Right cardiac atrium (tissue), 5 donors: ENCODE data around the gene CASR. TPM values are rescaled to one million over a fixed set of nuclear protein-coding genes. Genes with fewer than 3 reads are reported as not detected.
A peak's percentile ranks its signal among the peaks of the same experiment; 100 is the strongest.
"Not testable (repeated sequence)": the region's sequence is repeated elsewhere in the genome, so short reads cannot be mapped to it uniquely, and the experiment has no call there.

ENCODE experiments used
- ATAC-seq, 2 donors: fragments of 200-7000 bp; cut with Tn5 transposase; one replicate each; pipeline versions ENCODE4 v1.8.0 to v1.9.1; 2020; ENCODE audit warnings: moderate library complexity in 2 of 2, mild to moderate bottlenecking in 1 of 2
- DNase-seq, 3 donors: peaks; one replicate each; pipeline ENCODE4 v3.0.0-alpha.2; 2020
- H3K27ac ChIP-seq: one replicate; pipeline ENCODE4 v1.5.1; 2013; ENCODE audit warnings: mild to moderate bottlenecking, low read length, control low read depth, moderate library complexity
- H3K27me3 ChIP-seq: one replicate; pipeline ENCODE4 v1.6.1; 2013; ENCODE audit not compliant: control insufficient read depth, insufficient read depth
- H3K4me1 ChIP-seq: one replicate; pipeline ENCODE4 v1.6.1; 2013; ENCODE audit warnings: low read length; ENCODE audit not compliant: control insufficient read depth, insufficient read depth
- H3K4me3 ChIP-seq: one replicate; pipeline ENCODE4 v1.5.1; 2013; ENCODE audit warnings: low read length, control low read depth
- H3K9me3 ChIP-seq: one replicate; pipeline ENCODE4 v1.6.1; 2013; ENCODE audit warnings: low read length; ENCODE audit not compliant: control insufficient read depth
- WGBS: extraction: QIAGEN DNeasy Blood & Tissue Kit; methylation state at CpG from one replicate; pipeline ENCODE4 v1.1.7; 2013; 5-methylcytosine and 5-hydroxymethylcytosine counted together
- intact Hi-C, 4 donors: fragments of 100-400 bp; cut with DNase I; formaldehyde crosslinking; loops; one replicate each; pipeline versions ENCODE4 v1.11.0 to v1.14.0; 2022 to 2023
- polyA plus RNA-seq: library from polyadenylated mRNA; stranded (reverse); fragments of 200-250 nt; gene quantifications from one replicate; pipeline ENCODE4 v1.2.3, GENCODE V29; 2013
- total RNA-seq, 4 donors: library from RNA; stranded (reverse); fragmentation: NEBNext Ultra II Directional; extraction: Animal tissue kit (Norgen Biotek cat#: 25700); gene quantifications; one replicate each; pipeline ENCODE4 v1.2.1, GENCODE V29; 2021
- donor health status: healthy with polysubstance abuse.
- donor health status: DM: no; HTN: yes; CAD: no.
- donor health status: DM: no; HTN: no; CAD: no.
- donor health status: DM: no; HTN: yes; CAD: no; lungs with severe emphysema.
- donor health status: DM: yes; HTN: yes; CAD: no.

The CASR gene
- total and polyA plus RNA-seq, 5 donors = not detected

DNA sequence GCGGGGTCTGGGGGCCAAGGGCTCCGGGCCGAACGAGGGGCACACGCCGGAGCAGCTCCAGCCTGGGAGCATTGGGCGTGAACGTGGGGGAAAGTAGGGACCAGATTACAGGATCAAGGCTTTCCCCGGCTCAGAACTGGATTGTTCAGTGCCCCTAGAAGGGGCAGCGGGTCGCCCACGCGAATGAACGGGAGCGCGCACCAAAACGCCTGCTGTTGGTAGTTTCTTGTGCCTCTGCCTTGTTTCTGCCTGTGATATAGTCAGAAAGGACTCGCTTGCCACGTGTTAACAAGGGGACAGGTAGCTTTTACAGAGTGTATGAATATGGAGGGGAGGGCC, 1.1 kb downstream of the CASR start:
- 6% methylated on average over 19 of the region's 19 CpGs for WGBS
- Histone ChIP-seq H3K4me1 (no peaks in the 10 kb centered on the region), H3K27ac (no peak overlapping the region), H3K27me3 (no peaks in the 10 kb centered on the region), H3K9me3 (no peaks in the 10 kb centered on the region), H3K4me3 (no peak overlapping the region)
- intact Hi-C loops = no loop called here
- no peak for ATAC-seq
- no peak for DNase-seq

DNA sequence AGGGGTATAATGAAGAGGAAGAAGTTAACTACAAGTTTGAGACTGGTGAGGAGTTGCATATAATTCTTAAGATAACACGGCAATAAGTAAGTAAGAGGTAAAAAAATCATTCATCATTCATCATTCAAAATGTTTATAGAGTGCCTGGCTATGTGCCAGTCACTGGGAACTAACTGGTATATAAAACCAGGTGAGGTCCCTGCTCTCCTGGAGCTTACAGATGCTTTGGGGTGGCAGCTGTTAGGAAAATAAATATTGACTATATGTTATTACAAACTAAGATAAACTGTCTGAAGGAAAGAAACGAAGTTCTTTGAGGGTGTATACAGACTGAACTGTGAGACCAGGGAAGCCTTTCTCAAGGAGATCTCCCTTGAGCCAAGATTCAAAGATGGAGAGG, 2.9 kb downstream of the CASR start:
- WGBS = 71% methylated on average over 2 of the region's 2 CpGs
- no peaks in the 10 kb centered on the region for H3K4me1 ChIP-seq
- H3K27me3 ChIP-seq = no peaks in the 10 kb centered on the region
- H3K27ac ChIP-seq = no peak overlapping the region
- DNase-seq (no peak), ATAC-seq (no peak)
- no peaks in the 10 kb centered on the region for H3K9me3 ChIP-seq
- H3K4me3 ChIP-seq = no peak overlapping the region
- intact Hi-C loops = no loop called here

DNA sequence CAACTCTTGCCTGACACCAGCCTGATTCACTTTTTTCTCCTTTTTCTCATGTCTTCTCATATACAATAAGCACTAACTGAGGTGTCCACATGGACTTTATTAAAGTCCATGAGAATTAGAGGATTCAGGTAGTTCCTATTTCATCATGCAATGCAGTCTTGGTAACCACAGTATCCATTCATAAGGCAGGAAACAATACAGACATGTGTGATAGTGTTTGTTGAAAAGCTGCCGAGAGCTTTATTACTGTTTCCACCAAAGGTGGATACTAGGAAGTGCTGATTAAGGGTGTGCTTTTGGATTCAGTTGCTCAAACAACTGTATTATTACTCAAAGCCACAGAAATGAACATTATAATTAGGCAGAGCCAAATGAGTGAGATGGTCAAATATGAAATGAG, 5.3 kb downstream of the CASR start:
- intact Hi-C loops = no loop called here
- H3K4me3 ChIP-seq = no peak overlapping the region
- H3K27ac ChIP-seq = no peak overlapping the region
- 42% methylated on average over 1 of the region's 1 CpG for WGBS
- no peaks in the 10 kb centered on the region for H3K9me3 ChIP-seq
- no peak for DNase-seq
- H3K27me3 ChIP-seq = no peaks in the 10 kb centered on the region
- no peak for ATAC-seq
- no peaks in the 10 kb centered on the region for H3K4me1 ChIP-seq

DNA sequence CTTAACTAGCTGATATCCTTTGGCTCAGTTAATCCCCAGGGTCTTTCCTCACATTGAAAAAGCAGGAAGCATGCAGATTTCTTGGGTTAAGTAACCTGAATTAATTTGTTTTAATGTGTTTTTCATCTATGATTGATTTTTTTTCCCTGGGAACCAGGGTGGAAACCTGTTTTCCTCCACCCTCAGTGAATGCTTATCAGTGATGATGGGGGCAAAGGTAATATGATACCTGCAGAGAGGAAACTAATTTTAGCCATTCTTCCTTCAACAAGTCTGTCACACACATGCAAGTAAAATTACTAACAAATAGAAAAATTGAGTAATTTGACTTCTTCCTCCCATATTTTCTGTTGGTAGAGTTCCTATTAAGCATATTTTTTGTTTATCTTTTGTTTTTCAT, 5.9 kb downstream of the CASR start:
- H3K4me3 ChIP-seq = no peak overlapping the region
- no peak for ATAC-seq

DNA sequence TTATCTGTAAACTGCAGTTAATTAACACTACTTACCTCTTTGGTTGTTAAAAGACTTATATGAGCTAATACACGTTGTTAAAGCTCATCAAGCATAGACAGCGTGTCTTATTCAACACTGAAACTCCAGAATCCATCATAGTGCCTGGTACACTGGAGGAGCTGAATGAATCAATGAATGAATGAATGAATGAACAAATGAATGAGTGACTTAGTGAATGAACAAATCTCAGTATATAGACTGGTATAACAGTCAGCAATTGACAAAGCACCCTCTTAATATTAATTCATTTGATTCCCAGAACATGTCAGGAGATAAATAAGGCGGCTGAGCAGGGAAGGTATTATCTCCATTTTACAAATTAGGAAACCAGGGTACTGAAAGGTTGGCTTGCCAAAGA, 7.1 kb downstream of the CASR start:
- ATAC-seq (no peak), DNase-seq (no peak)
- no peaks in the 10 kb centered on the region for H3K27me3 ChIP-seq
- no peak overlapping the region for H3K4me3 ChIP-seq
- H3K4me1 ChIP-seq = no peaks in the 10 kb centered on the region
- intact Hi-C loops = no loop called here
- WGBS = 71% methylated on average over 3 of the region's 3 CpGs
- H3K9me3 ChIP-seq = no peaks in the 10 kb centered on the region
- H3K27ac ChIP-seq = no peak overlapping the region

More for the DNA sequence above, 5.9 kb downstream of the CASR start:
- Histone ChIP-seq H3K4me1 (no peaks in the 10 kb centered on the region), H3K9me3 (no peaks in the 10 kb centered on the region), H3K27me3 (no peaks in the 10 kb centered on the region), H3K27ac (no peak overlapping the region)
- intact Hi-C loops = no loop called here
- DNase-seq = no peak

DNA sequence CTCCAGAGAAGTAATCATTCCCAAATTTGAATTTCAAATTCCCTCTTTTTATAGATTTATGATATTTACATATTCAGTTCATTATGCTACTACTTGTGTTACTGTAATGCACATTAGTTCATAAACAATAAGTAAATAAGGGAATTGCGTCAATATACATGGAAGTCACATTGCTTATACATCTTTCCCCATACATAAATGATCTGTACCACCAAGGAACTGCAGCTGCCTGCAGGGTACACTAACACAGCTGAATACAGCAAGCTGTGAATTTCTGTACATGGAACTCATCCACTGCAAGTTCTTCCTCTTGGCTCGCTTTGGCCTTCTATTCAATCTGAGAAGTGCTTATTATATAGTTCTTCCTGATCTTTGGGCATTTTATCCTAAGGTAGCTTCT, 15.5 kb downstream of the CASR start:
- no peak overlapping the region for H3K27ac ChIP-seq
- no peak overlapping the region for H3K4me3 ChIP-seq
- intact Hi-C loops = no loop called here
- DNase-seq (no peak), ATAC-seq (no peak)
- no peaks in the 10 kb centered on the region for H3K9me3 ChIP-seq
- 81% methylated on average over 2 of the region's 2 CpGs for WGBS
- no peaks in the 10 kb centered on the region for H3K27me3 ChIP-seq
- H3K4me1 ChIP-seq = no peaks in the 10 kb centered on the region

DNA sequence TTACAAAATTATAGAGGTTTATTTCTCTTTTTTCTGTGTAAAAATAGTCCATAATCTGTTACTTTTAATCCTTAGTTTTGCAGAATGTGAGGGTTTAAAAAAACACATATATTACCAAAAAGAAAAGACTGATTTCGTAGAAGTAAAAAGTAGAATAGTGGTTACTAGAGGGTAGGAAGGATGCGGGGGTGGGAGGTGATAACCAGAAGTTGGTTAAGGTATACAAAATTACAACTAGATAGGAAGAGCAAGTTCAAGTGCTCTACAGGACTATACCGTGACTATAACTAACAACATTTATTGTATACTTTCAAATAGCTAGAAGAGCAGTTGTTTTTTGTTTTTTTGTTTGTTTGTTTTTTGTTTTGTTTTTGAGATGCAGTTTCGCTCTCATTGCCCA, 16.1 kb downstream of the CASR start:
- Histone ChIP-seq H3K27ac (no peak overlapping the region), H3K27me3 (no peaks in the 10 kb centered on the region), H3K9me3 (no peaks in the 10 kb centered on the region), H3K4me1 (no peaks in the 10 kb centered on the region), H3K4me3 (no peak overlapping the region)
- no peak for ATAC-seq
- whole genome bisulfite sequencing = 84% methylated on average over 4 of the region's 4 CpGs
- intact Hi-C loops = no loop called here
- no peak for DNase-seq

DNA sequence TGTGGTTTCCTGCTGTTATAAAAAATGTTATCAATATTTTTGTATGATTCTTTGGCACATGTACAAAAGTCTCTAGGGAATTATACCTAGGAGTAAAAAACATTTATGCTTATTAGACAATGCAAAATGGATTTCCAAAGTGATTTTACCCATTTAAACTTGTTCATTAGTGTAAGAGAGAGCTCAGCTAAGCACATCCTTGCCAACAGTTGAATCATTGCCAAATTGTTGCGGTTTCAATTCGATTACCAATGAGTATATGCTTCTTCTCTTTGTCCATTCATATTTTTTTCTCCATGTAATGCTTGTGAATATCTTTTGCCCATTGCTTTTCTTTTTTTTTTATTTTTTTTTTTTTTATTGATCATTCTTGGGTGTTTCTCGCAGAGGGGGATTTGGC, 17.2 kb downstream of the CASR start:
- no peak for ATAC-seq
- 72% methylated on average over 3 of the region's 3 CpGs for WGBS
- H3K4me1 ChIP-seq = no peaks in the 10 kb centered on the region

DNA sequence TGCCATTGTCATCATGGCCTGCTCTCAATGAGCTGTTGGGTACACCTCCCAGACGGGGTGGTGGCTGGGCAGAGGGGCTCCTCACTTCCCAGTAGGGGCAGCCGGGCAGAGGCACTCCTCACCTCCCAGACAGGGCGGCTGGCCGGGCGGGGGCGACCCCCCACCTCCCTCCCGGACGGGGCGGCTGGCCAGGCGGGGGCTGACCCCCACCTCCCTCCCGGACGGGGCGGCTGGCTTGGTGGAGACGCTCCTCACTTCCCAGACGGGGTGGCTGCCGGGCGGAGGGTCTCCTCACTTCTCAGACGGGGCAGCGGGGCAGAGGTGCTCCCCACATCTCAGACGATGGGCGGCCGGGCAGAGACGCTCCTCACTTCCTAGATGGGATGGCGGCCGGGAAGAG, 18.0 kb downstream of the CASR start:
- H3K9me3 ChIP-seq, H3K27me3 ChIP-seq, H3K4me1 ChIP-seq, intact Hi-C loops, ATAC-seq, H3K4me3 ChIP-seq, H3K27ac ChIP-seq: not testable (repeated sequence)
- 92% methylated on average over 23 of the region's 25 CpGs for WGBS
- peak in 1 of 3 donors; percentile 45 for DNase-seq

More for the DNA sequence above, 17.2 kb downstream of the CASR start:
- intact Hi-C loops = no loop called here
- Histone ChIP-seq H3K27me3 (no peaks in the 10 kb centered on the region), H3K4me3 (no peak overlapping the region), H3K9me3 (no peaks in the 10 kb centered on the region), H3K27ac (no peak overlapping the region)
- DNase-seq = no peak

DNA sequence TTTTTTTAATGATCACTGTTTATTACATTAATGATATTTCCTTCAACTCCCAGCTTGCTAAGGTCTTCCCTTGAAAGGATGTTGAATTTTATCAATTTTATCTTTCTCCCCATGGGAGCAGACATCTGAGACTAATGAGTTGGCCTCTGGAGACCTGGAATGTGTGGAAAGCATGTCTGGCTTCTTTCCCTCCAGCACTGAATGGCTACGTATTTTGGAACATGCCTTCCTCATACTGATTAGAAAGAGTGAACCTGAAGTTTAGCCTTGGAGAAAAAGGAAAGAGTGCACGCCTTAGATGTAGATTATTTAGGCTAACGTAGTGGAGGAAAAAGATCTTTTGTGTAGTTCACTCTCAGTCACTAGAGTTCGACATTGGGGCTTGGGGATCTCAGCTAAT, 25.1 kb downstream of the CASR start:
- Histone ChIP-seq H3K4me1 (no peaks in the 10 kb centered on the region), H3K27me3 (no peaks in the 10 kb centered on the region), H3K9me3 (no peaks in the 10 kb centered on the region), H3K4me3 (no peak overlapping the region), H3K27ac (no peak overlapping the region)
- DNase-seq (no peak), ATAC-seq (no peak)
- 33% methylated on average over 4 of the region's 4 CpGs for WGBS
- intact Hi-C loops = no loop called here

DNA sequence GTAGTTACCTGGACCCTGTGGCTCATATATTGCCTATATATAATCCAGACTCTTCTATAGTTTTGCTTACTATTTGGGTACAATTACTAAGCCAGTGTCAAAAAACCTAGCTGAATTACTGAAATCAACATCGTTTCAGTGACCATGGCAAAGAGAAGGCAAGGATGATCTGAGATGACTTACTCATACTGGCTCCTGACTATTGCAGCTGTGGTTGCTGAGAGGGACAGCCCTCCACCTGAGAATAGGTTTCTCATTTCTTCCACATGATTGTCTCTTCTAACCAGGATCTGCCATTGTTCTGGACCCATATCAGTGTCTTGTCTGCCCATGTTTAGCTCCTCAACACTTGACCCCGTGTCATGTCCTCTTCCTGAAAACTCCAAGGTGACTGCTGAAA, 30.2 kb downstream of the CASR start:
- no peaks in the 10 kb centered on the region for H3K9me3 ChIP-seq
- intact Hi-C loops = no loop called here
- WGBS = 58% methylated on average over 2 of the region's 2 CpGs
- ATAC-seq (no peak), DNase-seq (no peak)
- H3K4me3 ChIP-seq = no peak overlapping the region
- no peaks in the 10 kb centered on the region for H3K4me1 ChIP-seq
- H3K27ac ChIP-seq = no peak overlapping the region
- H3K27me3 ChIP-seq = no peaks in the 10 kb centered on the region

DNA sequence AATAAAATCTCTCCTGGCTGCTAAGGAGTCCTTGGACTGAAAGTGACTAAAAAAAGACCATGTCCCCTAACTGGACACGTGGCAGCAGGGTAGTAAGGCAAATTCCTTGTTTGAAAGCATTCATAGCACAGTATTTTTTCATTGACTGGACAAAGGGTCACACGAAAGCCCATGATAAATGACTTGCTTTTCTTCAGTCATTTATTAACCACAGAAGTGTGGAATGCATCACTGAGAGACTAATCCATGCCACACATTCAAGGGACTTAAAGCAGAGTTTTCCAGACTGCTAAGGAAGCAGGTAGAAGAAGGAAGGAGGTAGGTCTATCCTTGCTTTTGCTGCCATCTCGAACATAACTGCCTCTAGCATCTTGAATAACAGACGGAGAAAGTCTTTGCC, 31.2 kb downstream of the CASR start:
- DNase-seq (no peak), ATAC-seq (no peak)
- Histone ChIP-seq H3K27me3 (no peaks in the 10 kb centered on the region), H3K4me3 (no peak overlapping the region), H3K27ac (no peak overlapping the region), H3K4me1 (no peaks in the 10 kb centered on the region), H3K9me3 (no peaks in the 10 kb centered on the region)
- 44% methylated on average over 4 of the region's 4 CpGs for WGBS
- intact Hi-C loops = no loop called here
